Osteoblast (primary cell): ENCODE data around the gene DENND2A. TPM values are rescaled to one million over a fixed set of nuclear protein-coding genes. Genes with fewer than 3 reads are reported as not detected.
"Not testable (repeated sequence)": the region's sequence is repeated elsewhere in the genome, so short reads cannot be mapped to it uniquely, and the experiment has no call there.

Experiments used
- DNase-seq: peaks from one replicate; pipeline ENCODE4 v3.0.0; 2011; ENCODE audit warnings: low spot score, mixed read lengths; ENCODE audit not compliant: insufficient read length; ENCODE audit errors: missing footprints
- H2AFZ ChIP-seq: 2 replicates; pipeline ENCODE4 v1.6.0; 2011; ENCODE audit warnings: mild to moderate bottlenecking, low read length
- H3K27ac ChIP-seq: 2 replicates; pipeline ENCODE4 v1.5.1; 2011; ENCODE audit warnings: mild to moderate bottlenecking, low read depth, low read length, moderate library complexity
- H3K27me3 ChIP-seq: 2 replicates; pipeline ENCODE4 v1.6.0; 2012; ENCODE audit warnings: mild to moderate bottlenecking, control low read depth, inconsistent platforms, low read length, moderate library complexity; ENCODE audit not compliant: insufficient read depth
- H3K36me3 ChIP-seq: 2 replicates; pipeline ENCODE4 v1.5.1; 2011; ENCODE audit warnings: mild to moderate bottlenecking, low read length, control low read depth, moderate library complexity; ENCODE audit not compliant: insufficient read depth
- H3K4me1 ChIP-seq: 2 replicates; pipeline ENCODE4 v1.5.1; 2011; ENCODE audit warnings: mild to moderate bottlenecking, low read length, control low read depth, moderate library complexity; ENCODE audit not compliant: insufficient read depth
- H3K4me2 ChIP-seq: 2 replicates; pipeline ENCODE4 v1.6.0; 2011; ENCODE audit warnings: mild to moderate bottlenecking, low read length; ENCODE audit not compliant: insufficient read depth
- H3K4me3 ChIP-seq: fragments of 200-600 bp; sonication (generic); 3 replicates; pipeline ENCODE4 v1.5.1; 2012; ENCODE audit warnings: mild to moderate bottlenecking, low read length, inconsistent platforms; ENCODE audit not compliant: insufficient read depth
- H3K79me2 ChIP-seq: 2 replicates; pipeline ENCODE4 v1.6.0; 2012; ENCODE audit warnings: mild to moderate bottlenecking, low read length, control low read depth, inconsistent platforms; ENCODE audit not compliant: insufficient read depth
- H3K9me3 ChIP-seq: 2 replicates; pipeline ENCODE4 v1.5.1; 2011; ENCODE audit warnings: low read depth, low read length, control low read depth
- H4K20me1 ChIP-seq: 2 replicates; pipeline ENCODE4 v1.6.0; 2012; ENCODE audit warnings: mild to moderate bottlenecking, low read length, control low read depth; ENCODE audit not compliant: insufficient read depth
- CTCF ChIP-seq: IDR thresholded peaks from 2 replicates; pipeline ENCODE4 v1.5.1; 2011; ENCODE audit warnings: mild to moderate bottlenecking, low read depth, low read length, moderate library complexity; ENCODE audit errors: extremely low read depth
- total RNA-seq: library from RNA; depleted of rRNA; stranded (reverse); fragments of >200 nt; gene quantifications from 2 replicates; pipeline ENCODE4 v1.2.3, GENCODE V29; 2012

Gene DENND2A
- total RNA-seq, 1 donor: 0.36 TPM

- H3K4me2 ChIP-seq: no peak overlapping the region
- no peak for DNase-seq
- peaks cover 8% of the 10 kb centered on the region for H3K4me1 ChIP-seq
- H3K4me3 ChIP-seq: no peak overlapping the region
- no peaks in the 10 kb centered on the region for H3K27me3 ChIP-seq
- no peak overlapping the region for H3K27ac ChIP-seq
- no peak overlapping the region for H2AFZ ChIP-seq
- no peak for TF ChIP-seq CTCF
- no peaks in the 10 kb centered on the region for H3K9me3 ChIP-seq
- no peaks in the 10 kb centered on the region for H3K36me3 ChIP-seq
- no peaks in the 10 kb centered on the region for H4K20me1 ChIP-seq
- H3K79me2 ChIP-seq: no peaks in the 10 kb centered on the region
Measured at GRCh38 chr7:140570120-140570519, 70.5 kb downstream of the DENND2A start.

- no peak overlapping the region for H2AFZ ChIP-seq
- no peak for DNase-seq
- no peak for TF ChIP-seq CTCF
- peaks cover 8% of the 10 kb centered on the region for H3K4me1 ChIP-seq
- H3K27ac ChIP-seq: no peak overlapping the region
- no peaks in the 10 kb centered on the region for H3K36me3 ChIP-seq
- H3K27me3 ChIP-seq: no peaks in the 10 kb centered on the region
- H3K79me2 ChIP-seq: no peaks in the 10 kb centered on the region
- no peak overlapping the region for H3K4me2 ChIP-seq
- no peaks in the 10 kb centered on the region for H4K20me1 ChIP-seq
- no peaks in the 10 kb centered on the region for H3K9me3 ChIP-seq
- H3K4me3 ChIP-seq: no peak overlapping the region
Measured at GRCh38 chr7:140568021-140568813, 72.4 kb downstream of the DENND2A start.

GRCh38 chr7:140566186-140566585 lies 74.4 kb downstream of the DENND2A start:
- H3K27ac ChIP-seq, H4K20me1 ChIP-seq, H3K27me3 ChIP-seq, H3K4me2 ChIP-seq, H3K4me3 ChIP-seq, DNase-seq, H3K79me2 ChIP-seq, H2AFZ ChIP-seq, H3K9me3 ChIP-seq, H3K36me3 ChIP-seq, H3K4me1 ChIP-seq: not testable (repeated sequence)

- H2AFZ ChIP-seq, H3K27me3 ChIP-seq, H3K79me2 ChIP-seq, H3K27ac ChIP-seq, H4K20me1 ChIP-seq, H3K4me1 ChIP-seq, H3K9me3 ChIP-seq, H3K4me2 ChIP-seq, DNase-seq, H3K4me3 ChIP-seq, H3K36me3 ChIP-seq: not testable (repeated sequence)
Measured at GRCh38 chr7:140565761-140566160, 74.9 kb downstream of the DENND2A start.

- H3K4me1 ChIP-seq: peaks cover 8% of the 10 kb centered on the region
- no peaks in the 10 kb centered on the region for H3K9me3 ChIP-seq
- no peaks in the 10 kb centered on the region for H4K20me1 ChIP-seq
- no peaks in the 10 kb centered on the region for H3K27me3 ChIP-seq
- H3K27ac ChIP-seq: no peak overlapping the region
- H3K4me3 ChIP-seq: no peak overlapping the region
- no peak overlapping the region for H3K4me2 ChIP-seq
- H3K79me2 ChIP-seq: no peaks in the 10 kb centered on the region
- no peaks in the 10 kb centered on the region for H3K36me3 ChIP-seq
- H2AFZ ChIP-seq: no peak overlapping the region
- no peak for DNase-seq
- TF ChIP-seq CTCF: no peak
Measured at GRCh38 chr7:140564643-140565042, 76.0 kb downstream of the DENND2A start.
